HEK293 (cell line): ENCODE measurements around the gene GALNT9.

Experiments
- CTCF ChIA-PET: fragments of 350-600 bp; formaldehyde crosslinking; extraction: SDS; loops from one replicate; lab custom pipeline; 2021; ENCODE audit warnings: antibody characterized with exemption; lab: Yijun Ruan, JAX
- POLR2A ChIA-PET: fragments of 300-600 bp; formaldehyde crosslinking; extraction: SDS; loops from one replicate; lab custom pipeline; 2020; ENCODE audit warnings: antibody characterized with exemption, inconsistent platforms; lab: Yijun Ruan, JAX
- H3K27ac ChIP-seq: fragments of 200-500 bp; sonication (Bioruptor generic); 2 replicates; pipeline ENCODE4 v1.5.1; 2014; ENCODE audit warnings: low read depth, low read length, control low read depth, inconsistent platforms; ENCODE audit errors: extremely low read depth
- H3K36me3 ChIP-seq, 2 experiments: fragments of 200-500 bp in 1 of 2; sonication (Bioruptor generic) in 1 of 2; 1 replicate in 1 of 2; 2 replicates in 1 of 2; pipeline ENCODE4 v1.5.1; 2014 to 2017; ENCODE audit warnings: inconsistent platforms in 2 of 2, low read length in 2 of 2; ENCODE audit not compliant: control insufficient read depth in 2 of 2, insufficient read depth in 1 of 2
- H3K4me1 ChIP-seq: fragments of 200-500 bp; sonication (Bioruptor generic); 2 replicates; pipeline ENCODE4 v1.5.1; 2014; ENCODE audit warnings: mild to moderate bottlenecking, low read length, inconsistent platforms; ENCODE audit not compliant: control insufficient read depth, insufficient read depth
- H3K4me3 ChIP-seq: 2 replicates; pipeline ENCODE4 v1.5.1; 2011; ENCODE audit warnings: low read depth, mild to moderate bottlenecking, control low read depth, low read length, moderate library complexity
- H3K9me3 ChIP-seq: fragments of 200-500 bp; sonication (Bioruptor generic); 2 replicates; pipeline ENCODE4 v1.5.1; 2014; ENCODE audit warnings: low read depth, low read length, inconsistent platforms; ENCODE audit not compliant: control insufficient read depth, insufficient read depth
- BCL11A ChIP-seq: fragments of 450-650 bp; formaldehyde crosslinking; IDR thresholded peaks from 2 replicates; pipeline ENCODE4 v1.5.1; 2016; ENCODE audit warnings: low read depth, missing biosample characterization, missing genetic modification characterization
- HIC1 ChIP-seq: fragments of 450-650 bp; formaldehyde crosslinking; IDR thresholded peaks from 2 replicates; pipeline ENCODE4 v1.5.1; 2016; ENCODE audit warnings: missing biosample characterization, missing genetic modification characterization
- YY1 ChIP-seq: fragments of 450-650 bp; formaldehyde crosslinking; IDR thresholded peaks from 2 replicates; pipeline ENCODE4 v1.5.1; 2018; ENCODE audit warnings: missing biosample characterization, missing genetic modification characterization
- ZBTB20 ChIP-seq: fragments of 450-650 bp; formaldehyde crosslinking; IDR thresholded peaks from 2 replicates; pipeline ENCODE4 v1.5.1; 2016; ENCODE audit warnings: missing biosample characterization, missing genetic modification characterization
- ZBTB21 ChIP-seq: fragments of 450-650 bp; formaldehyde crosslinking; IDR thresholded peaks from 2 replicates; pipeline ENCODE4 v1.5.1; 2017; ENCODE audit warnings: missing biosample characterization, missing genetic modification characterization
- ZBTB6 ChIP-seq: fragments of 450-650 bp; formaldehyde crosslinking; IDR thresholded peaks from 2 replicates; pipeline ENCODE4 v1.5.1; 2017; ENCODE audit warnings: missing biosample characterization, missing genetic modification characterization
- ZFP37 ChIP-seq: fragments of 450-650 bp; formaldehyde crosslinking; IDR thresholded peaks from 2 replicates; pipeline ENCODE4 v1.5.1; 2016; ENCODE audit warnings: missing biosample characterization, missing genetic modification characterization
- ZNF10 ChIP-seq: fragments of 450-650 bp; formaldehyde crosslinking; IDR thresholded peaks from 2 replicates; pipeline ENCODE4 v1.5.1; 2017; ENCODE audit warnings: missing biosample characterization, missing genetic modification characterization
- ZNF121 ChIP-seq: fragments of 450-650 bp; formaldehyde crosslinking; IDR thresholded peaks from 2 replicates; pipeline ENCODE4 v1.5.1; 2016; ENCODE audit warnings: missing biosample characterization, missing genetic modification characterization
- ZNF549 ChIP-seq: fragments of 450-650 bp; IDR thresholded peaks from 2 replicates; pipeline ENCODE4 v1.5.1; 2018; ENCODE audit warnings: missing biosample characterization, missing genetic modification characterization, mild to moderate bottlenecking, inconsistent platforms, moderate library complexity
- ZNF600 ChIP-seq: fragments of 450-650 bp; formaldehyde crosslinking; IDR thresholded peaks from 2 replicates; pipeline ENCODE4 v1.5.1; 2016; ENCODE audit warnings: missing biosample characterization, missing genetic modification characterization
- ZNF610 ChIP-seq: fragments of 450-650 bp; formaldehyde crosslinking; IDR thresholded peaks from 2 replicates; pipeline ENCODE4 v1.5.1; 2016; ENCODE audit warnings: missing biosample characterization, missing genetic modification characterization, borderline replicate concordance
- ZNF76 ChIP-seq: fragments of 450-650 bp; formaldehyde crosslinking; IDR thresholded peaks from 2 replicates; pipeline ENCODE4; 2016; ENCODE audit warnings: low read depth, missing biosample characterization, missing genetic modification characterization, borderline replicate concordance
- TF ChIP-seq, protein P1 (sequence below): fragments of 450-650 bp; formaldehyde crosslinking; IDR thresholded peaks from 2 replicates; pipeline ENCODE4 v1.5.1; 2016; ENCODE audit warnings: missing biosample characterization, missing genetic modification characterization
- TF ChIP-seq, protein P2 (sequence below): fragments of 450-650 bp; formaldehyde crosslinking; IDR thresholded peaks from 2 replicates; pipeline ENCODE4 v1.5.1; 2016; ENCODE audit warnings: missing biosample characterization, missing genetic modification characterization, borderline replicate concordance

The GALNT9 gene

DNA sequence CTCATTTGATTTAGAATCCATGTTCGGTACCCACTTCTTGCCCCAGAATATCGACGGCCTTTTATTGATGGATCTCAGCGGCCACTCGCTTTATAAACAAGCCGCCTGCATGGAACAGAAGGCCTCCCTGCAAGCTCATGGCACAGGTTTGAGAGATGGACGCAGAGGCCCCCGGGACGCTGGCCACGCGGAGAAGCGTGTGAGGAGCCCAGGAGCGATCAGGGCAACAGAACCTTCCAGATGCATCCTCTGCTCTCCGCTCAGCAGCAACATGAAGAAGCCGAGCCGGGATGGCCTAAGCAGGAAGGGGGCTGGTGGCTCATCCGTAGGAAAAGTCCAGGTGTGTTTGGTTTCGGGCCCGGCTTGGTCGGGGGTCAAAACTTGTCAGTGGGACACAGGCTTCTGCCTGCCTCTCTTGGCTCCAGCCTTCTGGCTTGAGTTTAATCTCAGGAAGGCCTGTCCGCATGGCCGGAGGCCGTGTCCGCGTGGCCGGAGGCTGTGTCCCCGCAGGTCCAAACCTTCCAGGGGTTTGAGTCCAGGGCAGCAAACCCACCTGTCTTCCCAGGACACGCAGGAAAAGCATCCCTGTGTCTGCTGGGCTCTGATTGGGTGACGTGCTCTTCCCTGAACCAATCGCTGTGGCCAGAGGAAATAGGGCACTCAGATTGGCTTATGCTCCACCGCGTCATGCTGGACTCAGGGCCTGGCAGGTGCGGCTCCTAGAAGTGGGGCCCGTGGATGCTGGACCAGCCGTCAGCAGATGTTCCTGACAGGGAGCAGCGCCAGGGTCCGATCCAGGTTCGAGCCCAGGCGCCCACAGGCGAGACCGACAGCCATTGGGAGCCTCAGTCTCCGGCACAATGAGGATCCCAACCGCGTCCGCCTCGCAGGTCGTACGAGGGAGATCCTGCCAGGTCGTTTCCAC, 65.0 kb downstream of the GALNT9 start:
- no peaks in the 10 kb centered on the region for H3K36me3 ChIP-seq
- ChIA-PET POLR2A (no interaction called here), CTCF (interaction anchor here (1.1 kb wide), 1 partner anchor 139 kb away, joined by 3 read pairs; no protein-coding TSS in a partner anchor)
- TF ChIP-seq, protein P1, sequence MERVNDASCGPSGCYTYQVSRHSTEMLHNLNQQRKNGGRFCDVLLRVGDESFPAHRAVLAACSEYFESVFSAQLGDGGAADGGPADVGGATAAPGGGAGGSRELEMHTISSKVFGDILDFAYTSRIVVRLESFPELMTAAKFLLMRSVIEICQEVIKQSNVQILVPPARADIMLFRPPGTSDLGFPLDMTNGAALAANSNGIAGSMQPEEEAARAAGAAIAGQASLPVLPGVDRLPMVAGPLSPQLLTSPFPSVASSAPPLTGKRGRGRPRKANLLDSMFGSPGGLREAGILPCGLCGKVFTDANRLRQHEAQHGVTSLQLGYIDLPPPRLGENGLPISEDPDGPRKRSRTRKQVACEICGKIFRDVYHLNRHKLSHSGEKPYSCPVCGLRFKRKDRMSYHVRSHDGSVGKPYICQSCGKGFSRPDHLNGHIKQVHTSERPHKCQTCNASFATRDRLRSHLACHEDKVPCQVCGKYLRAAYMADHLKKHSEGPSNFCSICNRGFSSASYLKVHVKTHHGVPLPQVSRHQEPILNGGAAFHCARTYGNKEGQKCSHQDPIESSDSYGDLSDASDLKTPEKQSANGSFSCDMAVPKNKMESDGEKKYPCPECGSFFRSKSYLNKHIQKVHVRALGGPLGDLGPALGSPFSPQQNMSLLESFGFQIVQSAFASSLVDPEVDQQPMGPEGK (tag by site-specific recombination), result no peak
- TF ChIP-seq ZNF10 (tag by site-specific recombination) (no peak), ZBTB20 (tag by site-specific recombination) (no peak), ZNF121 (tag by site-specific recombination) (no peak), ZBTB6 (tag by site-specific recombination) (no peak), YY1 (tag by site-specific recombination) (no peak), ZNF76 (tag by site-specific recombination) (no peak), BCL11A (tag by site-specific recombination) (no peak), ZNF549 (no peak), ZNF600 (tag by site-specific recombination) (no peak), HIC1 (no peak), ZNF610 (tag by site-specific recombination) (no peak), ZFP37 (no peak), ZBTB21 (tag by site-specific recombination) (no peak)
- TF ChIP-seq, protein P2, sequence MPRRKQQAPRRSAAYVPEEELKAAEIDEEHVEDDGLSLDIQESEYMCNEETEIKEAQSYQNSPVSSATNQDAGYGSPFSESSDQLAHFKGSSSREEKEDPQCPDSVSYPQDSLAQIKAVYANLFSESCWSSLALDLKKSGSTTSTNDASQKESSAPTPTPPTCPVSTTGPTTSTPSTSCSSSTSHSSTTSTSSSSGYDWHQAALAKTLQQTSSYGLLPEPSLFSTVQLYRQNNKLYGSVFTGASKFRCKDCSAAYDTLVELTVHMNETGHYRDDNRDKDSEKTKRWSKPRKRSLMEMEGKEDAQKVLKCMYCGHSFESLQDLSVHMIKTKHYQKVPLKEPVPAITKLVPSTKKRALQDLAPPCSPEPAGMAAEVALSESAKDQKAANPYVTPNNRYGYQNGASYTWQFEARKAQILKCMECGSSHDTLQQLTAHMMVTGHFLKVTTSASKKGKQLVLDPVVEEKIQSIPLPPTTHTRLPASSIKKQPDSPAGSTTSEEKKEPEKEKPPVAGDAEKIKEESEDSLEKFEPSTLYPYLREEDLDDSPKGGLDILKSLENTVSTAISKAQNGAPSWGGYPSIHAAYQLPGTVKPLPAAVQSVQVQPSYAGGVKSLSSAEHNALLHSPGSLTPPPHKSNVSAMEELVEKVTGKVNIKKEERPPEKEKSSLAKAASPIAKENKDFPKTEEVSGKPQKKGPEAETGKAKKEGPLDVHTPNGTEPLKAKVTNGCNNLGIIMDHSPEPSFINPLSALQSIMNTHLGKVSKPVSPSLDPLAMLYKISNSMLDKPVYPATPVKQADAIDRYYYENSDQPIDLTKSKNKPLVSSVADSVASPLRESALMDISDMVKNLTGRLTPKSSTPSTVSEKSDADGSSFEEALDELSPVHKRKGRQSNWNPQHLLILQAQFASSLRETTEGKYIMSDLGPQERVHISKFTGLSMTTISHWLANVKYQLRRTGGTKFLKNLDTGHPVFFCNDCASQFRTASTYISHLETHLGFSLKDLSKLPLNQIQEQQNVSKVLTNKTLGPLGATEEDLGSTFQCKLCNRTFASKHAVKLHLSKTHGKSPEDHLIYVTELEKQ (tag by site-specific recombination), result no peak
- no peak overlapping the region for H3K27ac ChIP-seq
- no peaks in the 10 kb centered on the region for H3K4me1 ChIP-seq
- no peak overlapping the region for H3K4me3 ChIP-seq
- H3K9me3 ChIP-seq, result no peaks in the 10 kb centered on the region
